HG03196 (cell line): ENCODE data around the gene DENND6B.

ENCODE experiments used
- ATAC-seq: cut with Tn5 transposase; IDR thresholded peaks from one replicate; pipeline ENCODE4 v1.9.1; 2021; ENCODE audit not compliant: unreplicated experiment

Gene DENND6B

GRCh38 chr22:50305393-50305922, 21.4 kb downstream of the DENND6B start:
- no peak for ATAC-seq

- no peak for ATAC-seq
These were observed 22.1 kb downstream of the DENND6B start for GRCh38 chr22:50304528-50305392.

GRCh38 chr22:50303848-50304527, 22.8 kb downstream of the DENND6B start:
- no peak for ATAC-seq

- ATAC-seq, result no peak
These were observed 23.3 kb downstream of the DENND6B start for GRCh38 chr22:50303515-50303847.

- no peak for ATAC-seq
These were observed 24.2 kb downstream of the DENND6B start for GRCh38 chr22:50302564-50302963.

- no peak for ATAC-seq
These were observed 24.7 kb downstream of the DENND6B start for GRCh38 chr22:50302041-50302541.

- ATAC-seq, result no peak
These were observed 25.2 kb downstream of the DENND6B start for GRCh38 chr22:50301581-50301991.

- ATAC-seq, result no peak
These were observed 26.1 kb downstream of the DENND6B start for GRCh38 chr22:50300620-50301257.

- no peak for ATAC-seq
These were observed 26.8 kb downstream of the DENND6B start for GRCh38 chr22:50299785-50300619.

GRCh38 chr22:50298937-50299784, 27.7 kb downstream of the DENND6B start:
- ATAC-seq, result no peak

GRCh38 chr22:50298266-50298637, 28.6 kb downstream of the DENND6B start:
- no peak for ATAC-seq

GRCh38 chr22:50297510-50298265, 29.1 kb downstream of the DENND6B start:
- ATAC-seq, result no peak

GRCh38 chr22:50296658-50297490, 29.9 kb downstream of the DENND6B start:
- ATAC-seq, result no peak

GRCh38 chr22:50294319-50294656, 32.5 kb downstream of the DENND6B start:
- ATAC-seq, result no peak

- no peak for ATAC-seq
These were observed 33.1 kb downstream of the DENND6B start for GRCh38 chr22:50293441-50294318.

- no peak for ATAC-seq
These were observed 34.0 kb downstream of the DENND6B start for GRCh38 chr22:50292643-50293440.
